K562 (cell line): ENCODE data around the gene MPC2. TPM values are rescaled to one million over a fixed set of nuclear protein-coding genes. Genes with fewer than 3 reads are reported as not detected.

Experiments used
- ADNP ChIP-seq: fragments of 200-800 bp; sonication (Bioruptor generic); IDR thresholded peaks from 2 replicates; pipeline ENCODE4 v1.6.1; 2016; ENCODE audit warnings: missing genetic modification characterization, missing compliant biosample characterization
- BHLHE40 ChIP-seq: IDR thresholded peaks from 2 replicates; pipeline ENCODE4 v1.6.1; 2011; ENCODE audit warnings: low read length, improper control_type of control experiment
- E2F8 ChIP-seq: fragments of 450-650 bp; IDR thresholded peaks from 2 replicates; pipeline ENCODE4 v1.7.1; 2018; ENCODE audit warnings: mild to moderate bottlenecking, low read depth; ENCODE audit not compliant: partially characterized antibody
- FOXA1 ChIP-seq: fragments of 450-650 bp; IDR thresholded peaks from 2 replicates; pipeline ENCODE4 v1.6.1; 2016; ENCODE audit warnings: mild to moderate bottlenecking, borderline replicate concordance
- HMGN3 ChIP-seq: IDR thresholded peaks from 2 replicates; pipeline ENCODE4 v1.6.1; 2011; ENCODE audit warnings: borderline replicate concordance, low read depth, mild to moderate bottlenecking, mixed read lengths, low read length; ENCODE audit not compliant: insufficient read length; ENCODE audit errors: extremely low read depth
- MAX ChIP-seq: sonication (generic); formaldehyde crosslinking; IDR thresholded peaks from 2 replicates; pipeline ENCODE4 v1.9.0; 2022; ENCODE audit warnings: mild to moderate bottlenecking, missing genetic modification reagents
- NEUROD1 ChIP-seq: fragments of 150-350 bp; IDR thresholded peaks from 2 replicates; pipeline ENCODE4 v1.6.1; 2014; ENCODE audit warnings: borderline replicate concordance, low read length, low read depth; ENCODE audit not compliant: partially characterized antibody
- NR2C2 ChIP-seq, 2 experiments: fragments of 200-800 bp in 1 of 2; sonication (Bioruptor generic) in 1 of 2; sonication (generic) in 1 of 2; formaldehyde crosslinking in 1 of 2; IDR thresholded peaks; 2 replicates each; pipeline versions ENCODE4 v1.6.1 to v1.8.0; 2016 to 2022; ENCODE audit warnings: mild to moderate bottlenecking in 1 of 2, missing compliant biosample characterization in 1 of 2, missing genetic modification characterization in 1 of 2, missing genetic modification reagents in 1 of 2
- PHF20 ChIP-seq: fragments of 450-650 bp; IDR thresholded peaks from 2 replicates; pipeline ENCODE4 v1.6.1; 2018; ENCODE audit not compliant: partially characterized antibody
- POLR2AphosphoS2 ChIP-seq: IDR thresholded peaks from 2 replicates; pipeline ENCODE4 v1.6.1; 2012; ENCODE audit warnings: low read length, improper control_type of control experiment
- PRMT5 ChIP-seq: sonication (generic); formaldehyde crosslinking; IDR thresholded peaks from 2 replicates; pipeline ENCODE4 v1.5.0; 2020; ENCODE audit warnings: missing genetic modification reagents
- RAD51 ChIP-seq: fragments of 450-650 bp; IDR thresholded peaks from 2 replicates; pipeline ENCODE4 v1.7.1; 2016; ENCODE audit warnings: low read depth, mild to moderate bottlenecking, borderline replicate concordance
- SMC3 ChIP-seq: conservative IDR thresholded peaks from 2 replicates; pipeline ENCODE4 v1.6.1; 2011; ENCODE audit warnings: low read depth, low read length, improper control_type of control experiment; ENCODE audit not compliant: insufficient read depth
- VEZF1 ChIP-seq: fragments of 200-800 bp; sonication (Bioruptor generic); IDR thresholded peaks from 2 replicates; pipeline ENCODE4 v1.6.1; 2017; ENCODE audit warnings: missing genetic modification characterization, missing compliant biosample characterization
- XRCC5 ChIP-seq: fragments of 200-400 bp; formaldehyde crosslinking; IDR thresholded peaks from 2 replicates; pipeline ENCODE4 v1.6.1; 2017; ENCODE audit warnings: low read depth, mild to moderate bottlenecking, low read length
- ZFP36 ChIP-seq: fragments of 150-350 bp; IDR thresholded peaks from 2 replicates; pipeline ENCODE4 v1.6.1; 2018; ENCODE audit warnings: low read length, low read depth; ENCODE audit not compliant: partially characterized antibody
- ZKSCAN3 ChIP-seq: fragments of 250-450 bp; sonication (Bioruptor Pico); IDR thresholded peaks from 2 replicates; pipeline ENCODE4 v1.4.0; 2020
- ZNF3 ChIP-seq: fragments of 250-450 bp; sonication (Bioruptor Pico); IDR thresholded peaks from 2 replicates; pipeline ENCODE4 v1.5.0; 2021; ENCODE audit warnings: mild to moderate bottlenecking, moderate library complexity
- polyA plus RNA-seq, 8 experiments: library from polyadenylated mRNA; depleted of rRNA in 4 of 8; stranded (reverse) in 5 of 8; unstranded in 3 of 8; fragments of >200 nt; fragmentation: Nextera tagmentation in 2 of 8; fragmentation: Illumina TruSeq in 1 of 8; extraction: Ambion mirVana in 2 of 8; extraction: Trizol in 1 of 8; gene quantifications; 2 replicates each; pipeline versions ENCODE4 v1.2.1 to v1.2.3, GENCODE V29; 2011 to 2014; ENCODE audit warnings: inconsistent platforms in 1 of 8, missing spikeins in 1 of 8
- total RNA-seq, 7 experiments: library from RNA; depleted of rRNA in 6 of 7; stranded (reverse); fragments of >200 nt in 6 of 7; fragmentation: Illumina TruSeq in 2 of 7; extraction: Trizol in 2 of 7; gene quantifications; 2 replicates each; pipeline versions ENCODE4 v1.2.1 to v1.2.3, GENCODE V29; 2011 to 2021; ENCODE audit warnings: low replicate concordance in 1 of 7
- TF ChIP-seq, protein P1 (sequence below): sonication (generic); formaldehyde crosslinking; IDR thresholded peaks from 2 replicates; pipeline ENCODE4 v1.8.0; 2022; ENCODE audit warnings: missing genetic modification reagents, mild to moderate bottlenecking, borderline replicate concordance
- TF ChIP-seq, protein P2 (sequence below): sonication (generic); formaldehyde crosslinking; IDR thresholded peaks from 2 replicates; pipeline ENCODE4 v1.8.1; 2023; ENCODE audit warnings: mild to moderate bottlenecking, missing genetic modification reagents

MPC2 gene
- total and polyA plus RNA-seq, 9 of the 15 experiments (the other 6 are each of a cell fraction or from before 2014, with no cell fraction given) = 70.7 to 179 (median 144) TPM

- TF ChIP-seq E2F8 (peak; percentile 86), PHF20 (no peak), FOXA1 (no peak), MAX (peak; percentile 100), SMC3 (no peak), NR2C2 (CRISPR knock-in tag; IDR thresholded peaks at IDR 0.05) (peak; percentile 76), NR2C2 (tag; IDR thresholded peaks at IDR 0.05) (peak; percentile 81), RAD51 (peak; percentile 91), HMGN3 (peak; percentile 34), ADNP (tag) (no peak; the same call in none of the 2 replicates), NEUROD1 (no peak), VEZF1 (CRISPR knock-in tag) (peak; percentile 58), ZKSCAN3 (CRISPR knock-in tag) (no peak), PRMT5 (CRISPR knock-in tag) (no peak), BHLHE40 (peak; percentile 96), ZFP36 (no peak), ZNF3 (CRISPR knock-in tag) (no peak), POLR2AphosphoS2 (no peak), XRCC5 (0 out of 2 replicates have a peak, but pooled peaks have one; percentile 32)
- TF ChIP-seq, protein P1, sequence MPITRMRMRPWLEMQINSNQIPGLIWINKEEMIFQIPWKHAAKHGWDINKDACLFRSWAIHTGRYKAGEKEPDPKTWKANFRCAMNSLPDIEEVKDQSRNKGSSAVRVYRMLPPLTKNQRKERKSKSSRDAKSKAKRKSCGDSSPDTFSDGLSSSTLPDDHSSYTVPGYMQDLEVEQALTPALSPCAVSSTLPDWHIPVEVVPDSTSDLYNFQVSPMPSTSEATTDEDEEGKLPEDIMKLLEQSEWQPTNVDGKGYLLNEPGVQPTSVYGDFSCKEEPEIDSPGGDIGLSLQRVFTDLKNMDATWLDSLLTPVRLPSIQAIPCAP = no peak
- TF ChIP-seq, protein P2, sequence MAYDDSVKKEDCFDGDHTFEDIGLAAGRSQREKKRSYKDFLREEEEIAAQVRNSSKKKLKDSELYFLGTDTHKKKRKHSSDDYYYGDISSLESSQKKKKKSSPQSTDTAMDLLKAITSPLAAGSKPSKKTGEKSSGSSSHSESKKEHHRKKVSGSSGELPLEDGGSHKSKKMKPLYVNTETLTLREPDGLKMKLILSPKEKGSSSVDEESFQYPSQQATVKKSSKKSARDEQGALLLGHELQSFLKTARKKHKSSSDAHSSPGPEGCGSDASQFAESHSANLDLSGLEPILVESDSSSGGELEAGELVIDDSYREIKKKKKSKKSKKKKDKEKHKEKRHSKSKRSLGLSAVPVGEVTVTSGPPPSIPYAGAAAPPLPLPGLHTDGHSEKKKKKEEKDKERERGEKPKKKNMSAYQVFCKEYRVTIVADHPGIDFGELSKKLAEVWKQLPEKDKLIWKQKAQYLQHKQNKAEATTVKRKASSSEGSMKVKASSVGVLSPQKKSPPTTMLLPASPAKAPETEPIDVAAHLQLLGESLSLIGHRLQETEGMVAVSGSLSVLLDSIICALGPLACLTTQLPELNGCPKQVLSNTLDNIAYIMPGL (CRISPR knock-in tag) = no peak
These were observed 48.1 kb upstream of the MPC2 start (continued) for GRCh38 chr1:167984886-167985489.
